Suprapubic skin (tissue), 4 donors: Measurements from ENCODE around the gene CRYAB. TPM values are rescaled to one million over a fixed set of nuclear protein-coding genes. Genes with fewer than 3 reads are reported as not detected.

Experiments
- DNase-seq, 2 donors: peaks; one replicate each; pipeline ENCODE4 v3.0.0-alpha.2; 2019; ENCODE audit warnings: low spot score in 2 of 2
- H3K27ac ChIP-seq: fragments of 200-600 bp; sonication (generic); one replicate; pipeline ENCODE4 v1.5.1; 2019
- H3K27me3 ChIP-seq: fragments of 200-600 bp; sonication (generic); one replicate; pipeline ENCODE4 v1.5.1; 2019
- H3K36me3 ChIP-seq: fragments of 200-600 bp; sonication (generic); one replicate; pipeline ENCODE4 v1.5.1; 2019
- H3K4me1 ChIP-seq: fragments of 200-600 bp; sonication (generic); one replicate; pipeline ENCODE4 v1.5.1; 2019
- H3K4me3 ChIP-seq: fragments of 200-600 bp; sonication (generic); one replicate; pipeline ENCODE4 v1.5.1; 2019; ENCODE audit warnings: mild to moderate bottlenecking
- H3K9me3 ChIP-seq: fragments of 200-600 bp; sonication (generic); one replicate; pipeline ENCODE4 v1.5.1; 2019
- EP300 ChIP-seq: sonication (generic); formaldehyde crosslinking; IDR thresholded peaks from one replicate; pipeline ENCODE4 v1.6.1; 2017; ENCODE audit warnings: antibody characterized with exemption
- POLR2A ChIP-seq, 2 donors: fragments of 450-650 bp; IDR thresholded peaks; one replicate each; pipeline ENCODE4 v1.6.1; 2017; ENCODE audit warnings: antibody characterized with exemption in 2 of 2, mild to moderate bottlenecking in 2 of 2, moderate library complexity in 2 of 2
- POLR2AphosphoS5 ChIP-seq, 3 donors: sonication (generic); formaldehyde crosslinking; IDR thresholded peaks; one replicate each; pipeline ENCODE4 v1.6.1; 2017; ENCODE audit warnings: antibody characterized with exemption in 3 of 3
- WGBS: methylation state at CpG from one replicate; pipeline ENCODE4 v1.1.5; 2018; 5-methylcytosine and 5-hydroxymethylcytosine counted together
- total RNA-seq, 4 donors: library from RNA; depleted of rRNA; stranded (reverse); fragments of >200 nt; gene quantifications; one replicate each; pipeline ENCODE4 v1.1.0, GENCODE V29; 2016
- TF ChIP-seq, protein P1 (sequence below), 2 donors: fragments of 200-600 bp in 1 of 2; fragments of 450-650 bp in 1 of 2; sonication (generic) in 1 of 2; IDR thresholded peaks; one replicate each; pipeline ENCODE4 v1.5.1; 2016 to 2019; ENCODE audit warnings: antibody characterized with exemption in 2 of 2, mild to moderate bottlenecking in 1 of 2, moderate library complexity in 1 of 2

The CRYAB gene
- total RNA-seq, 4 donors from 2014 or later = 144 to 203 (median 176) TPM

DNA sequence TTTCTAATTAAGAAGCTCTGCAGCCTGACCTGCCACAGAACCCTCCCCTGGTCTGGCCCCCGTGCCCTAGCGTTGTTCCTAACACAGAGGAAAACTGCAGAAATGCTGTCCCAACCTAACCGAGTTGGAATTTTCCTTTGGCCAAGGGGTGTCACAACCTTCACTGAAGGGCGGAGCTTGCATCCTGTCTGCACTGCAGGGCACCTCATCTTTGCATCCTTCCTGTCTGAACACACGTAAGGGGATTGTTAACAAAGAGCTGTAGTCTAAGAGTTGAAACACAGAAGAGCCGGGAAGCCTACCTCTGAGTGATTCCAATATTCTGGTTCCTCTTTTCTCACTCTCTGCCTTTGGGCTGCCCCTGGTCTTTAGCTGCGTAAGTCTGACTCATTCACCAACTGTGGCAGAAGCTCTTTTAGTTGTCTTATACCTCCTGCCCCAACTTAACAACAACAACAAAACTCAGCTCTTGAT, 27.2 kb upstream of the CRYAB start:
- WGBS = 21% methylated on average over 7 of the region's 7 CpGs
- H3K4me3 ChIP-seq = no peak overlapping the region

GRCh38 chr11:111937844-111938243, 26.3 kb upstream of the CRYAB start:
- WGBS = 83% methylated on average over 5 of the region's 7 CpGs
- TF ChIP-seq, protein P1, sequence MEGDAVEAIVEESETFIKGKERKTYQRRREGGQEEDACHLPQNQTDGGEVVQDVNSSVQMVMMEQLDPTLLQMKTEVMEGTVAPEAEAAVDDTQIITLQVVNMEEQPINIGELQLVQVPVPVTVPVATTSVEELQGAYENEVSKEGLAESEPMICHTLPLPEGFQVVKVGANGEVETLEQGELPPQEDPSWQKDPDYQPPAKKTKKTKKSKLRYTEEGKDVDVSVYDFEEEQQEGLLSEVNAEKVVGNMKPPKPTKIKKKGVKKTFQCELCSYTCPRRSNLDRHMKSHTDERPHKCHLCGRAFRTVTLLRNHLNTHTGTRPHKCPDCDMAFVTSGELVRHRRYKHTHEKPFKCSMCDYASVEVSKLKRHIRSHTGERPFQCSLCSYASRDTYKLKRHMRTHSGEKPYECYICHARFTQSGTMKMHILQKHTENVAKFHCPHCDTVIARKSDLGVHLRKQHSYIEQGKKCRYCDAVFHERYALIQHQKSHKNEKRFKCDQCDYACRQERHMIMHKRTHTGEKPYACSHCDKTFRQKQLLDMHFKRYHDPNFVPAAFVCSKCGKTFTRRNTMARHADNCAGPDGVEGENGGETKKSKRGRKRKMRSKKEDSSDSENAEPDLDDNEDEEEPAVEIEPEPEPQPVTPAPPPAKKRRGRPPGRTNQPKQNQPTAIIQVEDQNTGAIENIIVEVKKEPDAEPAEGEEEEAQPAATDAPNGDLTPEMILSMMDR (IDR thresholded peaks at IDR 0.05) = no peak
- TF ChIP-seq POLR2AphosphoS5 (IDR thresholded peaks at IDR 0.05) (no peak), POLR2A (IDR thresholded peaks at IDR 0.05) (no peak), EP300 (no peak)
- peak overlapping the region; percentile 78 for H3K4me3 ChIP-seq
- no peak for DNase-seq
- H3K4me1 ChIP-seq = peaks cover 41% of the 10 kb centered on the region
- H3K9me3 ChIP-seq = no peaks in the 10 kb centered on the region
- H3K27me3 ChIP-seq = no peaks in the 10 kb centered on the region
- no peaks in the 10 kb centered on the region for H3K36me3 ChIP-seq
- H3K27ac ChIP-seq = peak overlapping the region; percentile 65

More for the DNA sequence above, 27.2 kb upstream of the CRYAB start:
- Histone ChIP-seq H3K9me3 (no peaks in the 10 kb centered on the region), H3K27ac (peak overlapping the region; percentile 65), H3K4me1 (peaks cover 41% of the 10 kb centered on the region), H3K27me3 (no peaks in the 10 kb centered on the region), H3K36me3 (no peaks in the 10 kb centered on the region)
- no peak for TF ChIP-seq POLR2AphosphoS5 (IDR thresholded peaks at IDR 0.05)
- TF ChIP-seq POLR2A (IDR thresholded peaks at IDR 0.05) = no peak
- TF ChIP-seq, protein P1 (IDR thresholded peaks at IDR 0.05) = no peak
- no peak for TF ChIP-seq EP300
- DNase-seq = no peak

GRCh38 chr11:111937461-111937769, 25.8 kb upstream of the CRYAB start:
- peak overlapping the region; percentile 65 for H3K27ac ChIP-seq
- no CpG with 5 or more reads among the region's 9 CpGs for WGBS
- H3K4me1 ChIP-seq = peaks cover 41% of the 10 kb centered on the region
- no peaks in the 10 kb centered on the region for H3K36me3 ChIP-seq
- no peak for DNase-seq
- no peak for TF ChIP-seq POLR2A (IDR thresholded peaks at IDR 0.05)
- H3K27me3 ChIP-seq = no peaks in the 10 kb centered on the region
- no peaks in the 10 kb centered on the region for H3K9me3 ChIP-seq
- H3K4me3 ChIP-seq = peak overlapping the region; percentile 78

GRCh38 chr11:111936040-111936540, 24.5 kb upstream of the CRYAB start:
- no peak for DNase-seq
- Histone ChIP-seq H3K4me3 (peak overlapping the region; percentile 78), H3K9me3 (no peaks in the 10 kb centered on the region), H3K27me3 (no peaks in the 10 kb centered on the region), H3K36me3 (no peaks in the 10 kb centered on the region), H3K27ac (peak overlapping the region; percentile 65), H3K4me1 (peaks cover 39% of the 10 kb centered on the region)
- WGBS = 57% methylated on average over 3 of the region's 3 CpGs
- TF ChIP-seq, protein P1 (IDR thresholded peaks at IDR 0.05) = no peak
- TF ChIP-seq EP300 (no peak), POLR2A (IDR thresholded peaks at IDR 0.05) (no peak), POLR2AphosphoS5 (IDR thresholded peaks at IDR 0.05) (no peak)

DNA sequence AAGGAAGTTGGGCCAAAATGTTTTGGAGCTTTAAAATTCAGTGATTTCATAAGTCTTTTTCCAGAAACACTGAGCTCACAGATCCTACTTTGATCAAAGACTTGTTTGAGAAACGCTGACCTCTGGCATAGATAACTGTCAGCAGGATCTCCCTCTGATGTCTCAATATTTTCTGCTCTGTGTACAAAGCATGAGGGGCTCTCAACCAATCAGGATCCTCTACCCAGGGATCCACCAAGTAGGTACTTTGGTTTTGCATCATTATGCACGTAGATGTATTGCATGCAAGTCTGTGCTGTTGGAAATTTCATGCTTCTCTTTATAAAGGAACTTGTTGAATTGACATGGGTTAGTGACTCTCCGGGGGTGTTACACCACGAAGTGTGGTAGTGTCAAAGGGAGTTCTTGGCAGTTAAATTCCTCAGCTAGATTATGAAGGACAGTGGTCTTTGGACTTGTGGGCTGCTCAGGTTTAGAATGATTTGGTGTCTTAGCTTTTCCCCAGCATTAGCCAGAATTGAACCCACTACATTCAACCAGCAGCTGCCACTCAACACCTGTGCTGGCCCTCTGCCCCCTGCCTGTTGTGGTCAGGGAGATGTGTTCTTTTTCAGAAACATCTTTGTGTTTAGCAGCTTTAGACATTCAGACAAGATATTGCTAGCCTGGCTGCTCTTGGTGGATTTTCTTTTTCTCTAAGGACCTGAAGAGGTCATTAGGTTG, 23.9 kb upstream of the CRYAB start:
- TF ChIP-seq EP300 = no peak
- TF ChIP-seq, protein P1 (IDR thresholded peaks at IDR 0.05) = no peak
- no peak for TF ChIP-seq POLR2AphosphoS5 (IDR thresholded peaks at IDR 0.05)
- TF ChIP-seq POLR2A (IDR thresholded peaks at IDR 0.05) = no peak
- peaks cover 39% of the 10 kb centered on the region for H3K4me1 ChIP-seq

More for the DNA sequence above, 23.9 kb upstream of the CRYAB start:
- H3K27me3 ChIP-seq = no peaks in the 10 kb centered on the region
- H3K4me3 ChIP-seq = no peak overlapping the region
- peak overlapping the region; percentile 65 for H3K27ac ChIP-seq
- no peak for DNase-seq
- no peaks in the 10 kb centered on the region for H3K36me3 ChIP-seq
- 51% methylated on average over 4 of the region's 4 CpGs for WGBS
- H3K9me3 ChIP-seq = no peaks in the 10 kb centered on the region
